Renal cortical epithelial cell (primary cell): ENCODE data around the gene ITGB1. TPM values are rescaled to one million over a fixed set of nuclear protein-coding genes. Genes with fewer than 3 reads are reported as not detected.
"Not testable (repeated sequence)": the region's sequence is repeated elsewhere in the genome, so short reads cannot be mapped to it uniquely, and the experiment has no call there.

ENCODE experiments used
- DNase-seq: peaks from one replicate; pipeline ENCODE4 v3.0.0-alpha.2; 2011; ENCODE audit warnings: low read depth
- total RNA-seq: library from RNA; depleted of rRNA; stranded (reverse); fragments of >200 nt; gene quantifications from 2 replicates; pipeline ENCODE4 v1.2.3, GENCODE V29; 2014

ITGB1 gene
- total RNA-seq, 1 donor from 2014 or later, result 1,646 TPM

- DNase-seq, result peak; percentile 96
Measured at GRCh38 chr10:32980558-32981468, 22.8 kb upstream of the ITGB1 start.

- no peak for DNase-seq
Measured at GRCh38 chr10:32980242-32980557, 22.2 kb upstream of the ITGB1 start.

DNA sequence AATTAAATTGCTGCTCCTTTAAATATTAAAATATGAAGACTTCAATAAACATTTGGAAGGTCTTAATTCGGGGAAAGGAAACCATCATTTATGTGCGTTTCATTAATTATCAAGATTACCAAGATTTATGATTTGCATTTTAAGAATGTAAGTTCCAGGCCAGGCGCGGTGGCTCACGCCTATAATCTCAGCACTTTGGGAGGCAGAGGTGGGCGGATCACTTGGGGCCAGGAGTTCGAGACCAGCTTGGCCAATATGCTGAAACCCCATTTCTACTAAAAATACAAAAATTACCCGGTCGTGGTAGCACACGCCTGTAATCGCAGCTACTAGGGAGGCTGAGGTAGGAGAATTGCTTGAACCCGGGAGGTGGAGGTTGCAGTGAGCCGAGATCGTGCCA lies 21.7 kb upstream of the ITGB1 start:
- DNase-seq, result not testable (repeated sequence)

DNA sequence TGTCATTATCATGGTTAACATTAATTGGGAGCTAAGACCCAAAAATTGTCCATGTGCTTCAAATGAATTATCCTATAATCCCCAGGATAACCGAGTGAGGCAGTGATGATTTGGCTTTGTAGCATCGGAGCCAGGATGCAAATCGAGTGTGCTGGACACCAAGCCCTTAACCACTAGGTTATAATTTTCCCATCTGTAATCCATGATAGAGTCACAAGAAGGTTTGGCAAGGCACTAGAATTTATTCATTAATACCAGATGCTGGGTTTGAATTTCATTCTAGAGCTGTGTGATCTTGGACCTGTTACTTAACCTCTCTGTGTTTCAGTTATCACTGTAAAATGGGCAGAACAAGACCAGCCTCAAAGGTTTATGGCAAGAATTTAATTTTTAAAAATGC lies 21.0 kb upstream of the ITGB1 start:
- no peak for DNase-seq

- not testable (repeated sequence) for DNase-seq
Measured at GRCh38 chr10:32977846-32978809, 20.1 kb upstream of the ITGB1 start.

GRCh38 chr10:32976338-32976737 lies 18.3 kb upstream of the ITGB1 start:
- DNase-seq, result no peak

- DNase-seq, result peak; percentile 61
Measured at GRCh38 chr10:32972929-32973328, 14.9 kb upstream of the ITGB1 start.

DNA sequence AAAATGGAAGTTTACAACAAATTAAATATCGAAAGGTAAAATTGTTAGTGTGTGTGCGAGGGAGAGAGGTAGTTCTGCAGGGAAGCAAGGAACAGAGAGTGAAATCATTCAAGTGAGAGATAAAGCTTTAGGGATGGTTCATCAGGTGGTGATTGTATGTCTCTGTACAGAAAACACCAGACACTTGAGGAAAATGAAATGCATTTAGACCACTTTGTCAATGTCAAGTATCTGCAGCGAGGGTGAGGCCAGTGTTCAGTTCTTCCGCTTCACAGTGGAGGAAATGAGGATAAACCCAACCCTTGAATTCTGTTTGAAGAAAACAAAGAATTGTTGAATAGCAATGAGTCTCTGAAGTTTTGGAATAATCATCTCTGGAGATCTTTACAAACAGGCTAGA lies 14.4 kb upstream of the ITGB1 start:
- no peak for DNase-seq

DNA sequence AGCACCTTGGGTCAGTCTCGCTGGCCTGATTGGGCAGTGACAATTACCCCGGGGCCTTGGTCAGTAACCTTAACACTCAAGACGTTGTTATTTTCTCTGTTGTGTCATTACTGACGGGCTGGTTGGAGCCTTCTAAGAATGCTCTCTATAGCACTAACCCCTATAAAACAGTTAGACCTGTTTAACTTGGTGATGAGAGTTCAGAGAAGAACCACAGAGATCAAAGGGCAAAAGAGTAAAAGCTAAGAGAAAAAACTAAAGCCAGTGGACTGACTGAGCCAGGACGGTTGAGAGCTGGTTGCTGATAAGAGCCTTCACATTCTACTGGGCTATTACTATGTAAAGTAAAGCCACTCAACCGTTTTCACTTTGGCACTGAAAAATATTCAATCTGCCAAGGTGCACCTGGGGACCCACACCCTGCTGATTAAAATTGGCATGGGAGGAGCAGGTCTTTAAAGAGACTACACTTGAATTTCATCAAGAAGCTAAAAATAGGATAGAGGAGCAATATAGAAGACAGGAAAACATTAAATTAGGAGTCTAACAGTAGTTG lies 13.6 kb upstream of the ITGB1 start:
- DNase-seq, result peak; percentile 46

GRCh38 chr10:32970910-32971309 lies 12.9 kb upstream of the ITGB1 start:
- peak; percentile 64 for DNase-seq

DNA sequence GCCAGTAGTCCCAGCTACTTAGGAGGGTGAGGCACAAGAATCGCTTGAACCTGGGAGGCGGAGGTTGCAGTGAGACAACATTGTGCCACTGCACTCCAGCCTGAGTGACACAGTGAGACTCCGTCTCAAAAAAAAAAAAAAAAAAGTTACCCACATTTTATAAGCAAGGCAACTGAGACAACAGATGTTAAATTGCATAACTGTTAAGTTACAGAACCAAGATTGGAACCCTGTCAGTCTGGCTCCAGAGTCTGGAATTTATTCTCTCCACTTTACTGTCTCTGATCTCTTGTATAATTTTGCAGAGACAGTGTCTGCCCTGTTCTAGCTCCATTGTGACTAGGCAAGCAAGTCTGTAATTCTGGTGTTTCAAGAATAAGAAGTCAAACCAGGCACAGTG lies 6.2 kb upstream of the ITGB1 start:
- DNase-seq, result no peak

- peak; percentile 68 for DNase-seq
Measured at GRCh38 chr10:32963096-32963495, 5.1 kb upstream of the ITGB1 start.

DNA sequence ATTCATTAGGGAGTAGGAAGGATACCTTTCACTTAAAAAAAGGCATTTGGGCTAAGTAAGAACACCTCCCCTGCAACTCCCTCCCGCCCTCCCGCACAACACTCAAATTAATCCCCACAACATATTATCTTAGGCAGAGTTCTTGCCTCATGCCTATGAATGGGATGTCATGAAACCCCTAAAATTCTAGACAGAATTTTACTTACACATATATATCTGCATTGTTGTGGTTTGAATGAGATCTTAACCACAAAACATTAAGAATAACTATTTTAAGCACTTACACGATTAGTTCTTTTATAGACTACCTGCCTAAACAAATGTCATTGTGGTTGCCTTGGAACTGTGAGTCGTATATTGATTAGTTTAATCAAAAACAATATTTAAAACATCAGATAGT lies 4.5 kb upstream of the ITGB1 start:
- DNase-seq, result no peak

DNA sequence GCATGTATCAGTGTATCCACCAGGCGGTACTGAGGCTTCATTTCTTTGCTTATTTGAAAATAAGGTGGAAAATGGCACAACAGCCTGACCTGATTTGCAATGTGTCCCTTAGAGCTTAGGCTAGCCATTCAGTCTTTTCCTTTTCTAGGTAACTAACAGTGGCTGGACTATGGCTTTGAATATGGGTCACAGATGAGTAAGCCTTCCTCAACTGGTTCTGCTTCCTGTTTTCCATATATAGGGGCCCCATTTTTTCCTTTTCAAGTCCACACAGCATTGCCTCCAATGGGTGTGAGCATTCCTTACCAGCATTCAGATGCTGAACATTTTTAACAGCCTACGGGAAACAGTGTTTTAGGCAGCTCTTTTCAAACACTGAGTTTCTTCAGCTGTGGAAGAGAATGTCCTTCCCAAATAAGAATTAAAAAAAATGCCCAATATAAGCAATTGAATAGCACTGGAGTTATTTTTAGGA lies 3.9 kb upstream of the ITGB1 start:
- peak; percentile 87 for DNase-seq

DNA sequence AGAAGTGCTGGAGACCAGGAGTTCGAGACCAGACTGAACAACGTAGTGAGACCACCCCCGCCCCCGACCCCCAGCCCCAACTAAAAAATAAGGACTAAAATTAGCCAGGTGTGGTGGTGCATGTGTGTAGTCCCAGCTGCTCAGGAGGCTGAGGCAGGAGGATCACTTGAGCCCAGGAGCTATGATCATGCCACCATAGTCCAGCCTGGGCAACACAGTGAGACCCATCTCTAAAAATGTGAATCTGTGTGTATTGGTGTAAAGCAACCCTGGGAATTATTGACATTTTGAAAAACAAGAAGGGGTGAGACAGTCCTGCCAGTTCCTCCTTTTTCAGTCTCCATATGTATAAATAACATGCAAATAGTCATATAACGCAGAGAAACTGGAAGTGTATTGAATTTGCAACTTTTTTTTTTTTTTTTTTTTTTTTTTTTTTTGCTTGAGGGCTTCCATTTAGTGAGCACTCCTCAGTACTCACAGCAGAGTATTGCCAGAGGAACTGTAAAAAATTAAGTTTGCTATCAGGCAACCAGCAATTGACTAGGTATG lies 3.4 kb upstream of the ITGB1 start:
- no peak for DNase-seq

DNA sequence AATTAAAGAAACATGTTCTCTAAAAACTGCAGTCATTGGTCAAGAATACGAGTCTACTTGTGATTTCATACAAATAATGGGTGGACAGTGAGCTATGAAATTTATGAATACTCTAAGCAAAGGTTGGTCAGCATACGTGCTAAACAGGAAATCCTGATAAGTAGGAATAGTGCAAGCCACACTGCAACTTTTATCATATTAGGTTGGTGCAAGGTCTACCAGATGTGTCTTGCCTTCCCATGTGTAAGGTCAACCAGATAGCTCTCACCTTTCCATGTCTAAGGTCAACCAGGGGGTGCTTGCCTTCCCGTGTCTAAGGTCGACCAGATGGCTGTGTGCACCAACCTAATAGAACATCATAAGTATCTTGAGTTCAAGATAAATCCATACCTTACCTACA lies 2.0 kb upstream of the ITGB1 start:
- DNase-seq, result no peak

- DNase-seq, result no peak
Measured at GRCh38 chr10:32959006-32959920, 1.2 kb upstream of the ITGB1 start.

- no peak for DNase-seq
Measured at GRCh38 chr10:32957341-32958084, 517 bp downstream of the ITGB1 start.

DNA sequence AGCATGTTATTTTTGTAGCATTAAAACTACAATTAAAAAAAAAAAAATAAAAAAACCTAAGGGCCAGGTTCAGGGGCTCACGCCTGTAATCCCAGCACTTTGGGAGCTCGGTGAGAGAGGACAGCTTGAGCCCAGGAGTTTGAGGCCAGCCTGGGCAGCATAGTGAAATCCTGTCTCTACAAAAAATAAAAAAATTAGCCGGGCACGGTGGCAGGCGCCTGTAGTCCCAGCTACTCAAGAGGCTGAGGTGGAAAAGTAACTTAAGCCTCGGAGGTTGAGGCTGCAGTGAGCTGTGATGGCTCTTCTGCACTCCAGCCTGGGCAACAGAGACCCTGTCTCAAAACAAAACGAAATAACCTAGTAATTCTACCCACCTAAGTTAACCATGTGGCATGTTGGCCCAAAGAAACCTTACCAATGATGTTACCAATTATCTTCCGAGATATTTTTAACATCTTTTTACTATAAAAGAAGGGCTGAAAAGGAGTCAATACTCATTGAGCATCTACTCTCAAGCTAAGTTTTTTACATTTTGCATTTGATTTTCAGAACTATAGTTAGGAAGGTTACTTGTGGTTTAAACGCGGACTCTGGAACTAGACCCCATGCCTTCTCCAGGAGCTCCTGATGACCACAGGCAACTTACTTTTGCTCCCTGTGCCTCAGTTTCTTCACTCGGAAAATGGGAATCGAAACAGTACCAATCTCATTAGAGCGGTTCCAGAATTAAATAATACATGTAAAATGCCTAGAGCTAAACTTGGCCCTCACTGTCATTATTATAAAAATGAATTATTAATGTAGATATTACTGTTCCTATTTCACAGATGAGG lies 1.4 kb downstream of the ITGB1 start:
- DNase-seq, result no peak
